ENCODE measurements around the gene ALK. TPM values are rescaled to one million over a fixed set of nuclear protein-coding genes. Genes with fewer than 3 reads are reported as not detected.

Gene ALK
- total RNA-seq, 2 donors from 2014 or later = 0.16 to 0.26 TPM

- H3K9me3 ChIP-seq = no peaks in the 10 kb centered on the region
- no peaks in the 10 kb centered on the region for H3K4me1 ChIP-seq
- TF ChIP-seq CTCF (IDR thresholded peaks at IDR 0.05) = no peak
- H3K36me3 ChIP-seq = no peaks in the 10 kb centered on the region
- H3K27me3 ChIP-seq = no peaks in the 10 kb centered on the region
- H3K27ac ChIP-seq = no peak overlapping the region
- DNase-seq (ENCODE audit: low spot score) = no peak
- no peak overlapping the region for H3K4me3 ChIP-seq
These were observed 702.0 kb downstream of the ALK start for GRCh38 chr2:29219374-29219773.

GRCh38 chr2:29218550-29219125 is 702.7 kb downstream of the ALK start:
- H3K27me3 ChIP-seq = no peaks in the 10 kb centered on the region
- H3K4me1 ChIP-seq = no peaks in the 10 kb centered on the region
- no peaks in the 10 kb centered on the region for H3K9me3 ChIP-seq
- no peak for DNase-seq (ENCODE audit: low spot score)
- no peaks in the 10 kb centered on the region for H3K36me3 ChIP-seq
- H3K4me3 ChIP-seq = no peak overlapping the region
- no peak overlapping the region for H3K27ac ChIP-seq
- TF ChIP-seq CTCF (IDR thresholded peaks at IDR 0.05) = no peak

- Histone ChIP-seq H3K27me3 (no peaks in the 10 kb centered on the region), H3K9me3 (no peaks in the 10 kb centered on the region), H3K4me1 (no peaks in the 10 kb centered on the region), H3K27ac (no peak overlapping the region), H3K4me3 (no peak overlapping the region), H3K36me3 (no peaks in the 10 kb centered on the region)
- no peak for TF ChIP-seq CTCF (IDR thresholded peaks at IDR 0.05)
- DNase-seq (ENCODE audit: low spot score) = no peak
These were observed 703.3 kb downstream of the ALK start for GRCh38 chr2:29218071-29218470.

- Histone ChIP-seq H3K4me1 (no peaks in the 10 kb centered on the region), H3K27ac (no peak overlapping the region), H3K9me3 (no peaks in the 10 kb centered on the region), H3K4me3 (no peak overlapping the region), H3K36me3 (no peaks in the 10 kb centered on the region), H3K27me3 (no peaks in the 10 kb centered on the region)
- TF ChIP-seq CTCF (IDR thresholded peaks at IDR 0.05) = no peak
- no peak for DNase-seq (ENCODE audit: low spot score)
These were observed 704.8 kb downstream of the ALK start for GRCh38 chr2:29216609-29216909.

GRCh38 chr2:29215739-29216608 is 705.4 kb downstream of the ALK start:
- Histone ChIP-seq H3K27ac (no peak overlapping the region), H3K9me3 (no peaks in the 10 kb centered on the region), H3K36me3 (no peaks in the 10 kb centered on the region), H3K4me1 (no peaks in the 10 kb centered on the region), H3K4me3 (no peak overlapping the region), H3K27me3 (no peaks in the 10 kb centered on the region)
- peak; percentile 50 for DNase-seq (ENCODE audit: low spot score)
- TF ChIP-seq CTCF (IDR thresholded peaks at IDR 0.05) = no peak

Measured in right atrium auricular region (tissue), 2 donors.